ENCODE data around the gene TRDN.

DNA sequence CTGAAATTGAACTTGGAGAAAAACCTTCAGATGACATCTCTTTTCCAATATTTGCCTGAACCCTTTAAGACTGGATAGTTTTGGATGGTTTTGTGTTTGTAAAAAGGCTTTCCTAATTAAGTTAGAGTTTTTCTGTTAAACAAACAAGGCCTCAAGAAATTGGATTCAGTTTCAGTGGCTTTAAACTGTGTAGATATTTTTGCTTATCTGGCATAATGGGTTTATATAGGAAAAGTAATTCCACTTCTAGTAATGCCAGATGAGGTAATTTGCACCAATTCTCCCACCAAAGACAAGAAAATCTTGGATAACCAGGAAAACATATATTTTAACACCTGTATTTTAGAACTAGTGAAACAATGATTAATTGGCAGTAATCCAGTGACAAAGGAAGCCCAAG, 12.0 kb upstream of the TRDN start:
- TF ChIP-seq, protein P1, sequence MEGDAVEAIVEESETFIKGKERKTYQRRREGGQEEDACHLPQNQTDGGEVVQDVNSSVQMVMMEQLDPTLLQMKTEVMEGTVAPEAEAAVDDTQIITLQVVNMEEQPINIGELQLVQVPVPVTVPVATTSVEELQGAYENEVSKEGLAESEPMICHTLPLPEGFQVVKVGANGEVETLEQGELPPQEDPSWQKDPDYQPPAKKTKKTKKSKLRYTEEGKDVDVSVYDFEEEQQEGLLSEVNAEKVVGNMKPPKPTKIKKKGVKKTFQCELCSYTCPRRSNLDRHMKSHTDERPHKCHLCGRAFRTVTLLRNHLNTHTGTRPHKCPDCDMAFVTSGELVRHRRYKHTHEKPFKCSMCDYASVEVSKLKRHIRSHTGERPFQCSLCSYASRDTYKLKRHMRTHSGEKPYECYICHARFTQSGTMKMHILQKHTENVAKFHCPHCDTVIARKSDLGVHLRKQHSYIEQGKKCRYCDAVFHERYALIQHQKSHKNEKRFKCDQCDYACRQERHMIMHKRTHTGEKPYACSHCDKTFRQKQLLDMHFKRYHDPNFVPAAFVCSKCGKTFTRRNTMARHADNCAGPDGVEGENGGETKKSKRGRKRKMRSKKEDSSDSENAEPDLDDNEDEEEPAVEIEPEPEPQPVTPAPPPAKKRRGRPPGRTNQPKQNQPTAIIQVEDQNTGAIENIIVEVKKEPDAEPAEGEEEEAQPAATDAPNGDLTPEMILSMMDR (IDR thresholded peaks at IDR 0.05) = no peak
- TF ChIP-seq POLR2A (IDR thresholded peaks at IDR 0.05) = no peak
